Stimulated activated CD8-positive, alpha-beta memory T cell treated with anti-CD3 and anti-CD28 coated beads, Interleukin-12 subunit alpha, Interleukin-12 subunit beta, amount 100 ng/mL, for 24 hours (primary cell): Measurements from ENCODE around the gene ARL8B.

Experiments
- DNase-seq: peaks from one replicate; pipeline ENCODE4 v3.0.0-alpha.2; 2020; ENCODE audit errors: extremely low read depth

Gene ARL8B

GRCh38 chr3:5212628-5213573 lies 90.8 kb downstream of the ARL8B start:
- DNase-seq = no peak

GRCh38 chr3:5213574-5213966 lies 91.5 kb downstream of the ARL8B start:
- DNase-seq = no peak

GRCh38 chr3:5214352-5214751 lies 92.3 kb downstream of the ARL8B start:
- DNase-seq = no peak

GRCh38 chr3:5217824-5218595 lies 95.9 kb downstream of the ARL8B start:
- no peak for DNase-seq

GRCh38 chr3:5218815-5219214 lies 96.7 kb downstream of the ARL8B start:
- no peak for DNase-seq

DNA sequence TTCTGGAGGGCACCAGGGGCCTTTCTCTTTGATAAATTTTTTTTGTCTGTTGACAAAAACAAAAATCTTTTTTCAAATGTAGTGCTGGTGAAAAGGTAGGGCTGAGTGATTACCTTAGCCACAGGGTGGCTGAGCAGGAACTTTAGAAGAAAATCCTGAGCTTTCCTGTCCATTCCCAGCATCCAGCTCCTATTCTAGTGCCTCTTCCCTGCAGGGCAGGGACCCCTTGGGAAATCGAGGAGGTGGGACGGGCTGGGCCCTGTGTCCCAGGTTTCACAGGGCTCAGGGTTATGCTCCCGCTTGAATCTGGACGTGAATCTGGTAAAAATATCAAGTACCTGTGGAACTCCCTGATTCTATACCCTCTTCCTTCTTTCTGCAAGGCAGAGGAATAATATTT lies 97.1 kb downstream of the ARL8B start:
- DNase-seq = no peak

GRCh38 chr3:5220193-5220592 lies 98.1 kb downstream of the ARL8B start:
- no peak for DNase-seq

GRCh38 chr3:5220667-5221431 lies 98.8 kb downstream of the ARL8B start:
- DNase-seq = no peak

GRCh38 chr3:5221701-5222100 lies 99.6 kb downstream of the ARL8B start:
- no peak for DNase-seq

GRCh38 chr3:5222283-5223005 lies 100.4 kb downstream of the ARL8B start:
- no peak for DNase-seq

GRCh38 chr3:5226783-5227182 lies 104.7 kb downstream of the ARL8B start:
- DNase-seq = no peak

DNA sequence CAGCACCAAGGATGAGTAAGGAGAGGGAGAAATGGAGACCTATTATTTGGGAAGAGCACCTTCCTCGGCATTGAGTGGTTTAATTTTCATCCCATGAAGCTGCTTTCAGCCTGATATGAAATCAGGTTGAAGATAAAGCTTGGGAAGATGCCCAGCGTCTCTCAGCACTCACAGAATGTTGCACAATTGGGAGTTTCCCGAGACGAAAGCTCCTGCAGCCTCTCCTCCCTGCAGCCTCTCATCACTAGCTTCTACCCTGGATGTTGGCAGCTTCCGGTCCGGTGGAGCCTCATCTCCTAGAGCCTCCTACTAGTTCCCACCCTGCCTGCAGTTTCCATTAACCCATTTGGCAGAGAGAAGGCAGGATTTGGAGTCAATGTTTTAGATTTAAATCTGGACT lies 105.7 kb downstream of the ARL8B start:
- DNase-seq = no peak

GRCh38 chr3:5229414-5229813 lies 107.3 kb downstream of the ARL8B start:
- DNase-seq = no peak
